Activated CD4-positive, CD25-positive, alpha-beta regulatory T cell (primary cell): ENCODE measurements around the gene MEIG1.
A peak's percentile ranks its signal among the peaks of the same experiment; 100 is the strongest.
"Not testable (repeated sequence)": the region's sequence is repeated elsewhere in the genome, so short reads cannot be mapped to it uniquely, and the experiment has no call there.

Source experiments
- DNase-seq, 4 experiments: peaks; one replicate each; lab custom pipeline; 2025; lab: John Stamatoyannopoulos, UW

MEIG1 gene

GRCh38 chr10:14954934-14955333 is 4.3 kb upstream of the MEIG1 start:
- no peak for DNase-seq

GRCh38 chr10:14958872-14959220 is 342 bp upstream of the MEIG1 start:
- no peak for DNase-seq

GRCh38 chr10:14967897-14968296 is 8.7 kb downstream of the MEIG1 start:
- DNase-seq, result no peak

- peak in 3 of 4 experiments; percentile 9 to 14 (median 12) for DNase-seq
Observed at GRCh38 chr10:14971867-14972448, 12.8 kb downstream of the MEIG1 start.

GRCh38 chr10:14974153-14974998 is 15.2 kb downstream of the MEIG1 start:
- not testable (repeated sequence) for DNase-seq

GRCh38 chr10:14975672-14976273 is 16.6 kb downstream of the MEIG1 start:
- DNase-seq, result no peak

GRCh38 chr10:14982744-14983143 is 23.6 kb downstream of the MEIG1 start:
- DNase-seq, result no peak

- DNase-seq, result not testable (repeated sequence)
Observed at GRCh38 chr10:14989552-14989951, 30.4 kb downstream of the MEIG1 start.

- peak in 2 of 4 experiments; percentile 4 to 17 for DNase-seq
Observed at GRCh38 chr10:14991035-14991749, 32.0 kb downstream of the MEIG1 start.

- DNase-seq, result not testable (repeated sequence)
Observed at GRCh38 chr10:14992336-14992735, 33.1 kb downstream of the MEIG1 start.

GRCh38 chr10:14993500-14994455 is 34.6 kb downstream of the MEIG1 start:
- not testable (repeated sequence) for DNase-seq

- DNase-seq, result no peak
Observed at GRCh38 chr10:14995964-14996565, 36.9 kb downstream of the MEIG1 start.

GRCh38 chr10:15013530-15013929 is 54.3 kb downstream of the MEIG1 start:
- not testable (repeated sequence) for DNase-seq

- no peak for DNase-seq
Observed at GRCh38 chr10:15015451-15015850, 56.3 kb downstream of the MEIG1 start.

GRCh38 chr10:15020966-15021365 is 61.8 kb downstream of the MEIG1 start:
- not testable (repeated sequence) for DNase-seq
